Right atrium auricular region (tissue), 2 donors: ENCODE data around the gene RHBG. TPM values are rescaled to one million over a fixed set of nuclear protein-coding genes. Genes with fewer than 3 reads are reported as not detected.
A peak's percentile ranks its signal among the peaks of the same experiment; 100 is the strongest.
"Not testable (repeated sequence)": the region's sequence is repeated elsewhere in the genome, so short reads cannot be mapped to it uniquely, and the experiment has no call there.

ENCODE experiments used
- DNase-seq: peaks from one replicate; pipeline ENCODE4 v3.0.0-alpha.2; 2019; ENCODE audit warnings: low spot score
- H3K27ac ChIP-seq, 2 donors: fragments of 200-600 bp; sonication (generic); 1 replicate in 1 of 2; 2 replicates in 1 of 2; pipeline ENCODE4 v1.5.1; 2016 to 2019
- H3K27me3 ChIP-seq, 2 donors: fragments of 200-600 bp; sonication (generic); one replicate each; pipeline versions ENCODE4 v1.5.1 to v1.6.0; 2017 to 2019
- H3K36me3 ChIP-seq: fragments of 200-600 bp; sonication (generic); one replicate; pipeline ENCODE4 v1.5.1; 2016
- H3K4me1 ChIP-seq, 2 donors: fragments of 200-600 bp; sonication (generic); one replicate each; pipeline versions ENCODE4 v1.5.1 to v1.6.0; 2017 to 2019
- H3K4me3 ChIP-seq, 2 donors: fragments of 200-600 bp; sonication (generic); 1 replicate in 1 of 2; 2 replicates in 1 of 2; pipeline ENCODE4 v1.5.1; 2017 to 2019; ENCODE audit warnings: mild to moderate bottlenecking in 1 of 2, moderate library complexity in 1 of 2
- H3K9me3 ChIP-seq, 2 donors: fragments of 200-600 bp; sonication (generic); one replicate each; pipeline ENCODE4 v1.5.1; 2019
- CTCF ChIP-seq, 2 donors: fragments of 200-600 bp; sonication (generic); IDR thresholded peaks; one replicate each; pipeline ENCODE4 v1.5.1; 2019; ENCODE audit warnings: antibody characterized with exemption in 2 of 2
- total RNA-seq, 2 donors: library from RNA; depleted of rRNA; stranded (reverse); fragments of >200 nt; gene quantifications; one replicate each; pipeline ENCODE4 v1.1.0, GENCODE V29; 2016

Gene RHBG
- total RNA-seq, 2 donors from 2014 or later, result not detected

DNA sequence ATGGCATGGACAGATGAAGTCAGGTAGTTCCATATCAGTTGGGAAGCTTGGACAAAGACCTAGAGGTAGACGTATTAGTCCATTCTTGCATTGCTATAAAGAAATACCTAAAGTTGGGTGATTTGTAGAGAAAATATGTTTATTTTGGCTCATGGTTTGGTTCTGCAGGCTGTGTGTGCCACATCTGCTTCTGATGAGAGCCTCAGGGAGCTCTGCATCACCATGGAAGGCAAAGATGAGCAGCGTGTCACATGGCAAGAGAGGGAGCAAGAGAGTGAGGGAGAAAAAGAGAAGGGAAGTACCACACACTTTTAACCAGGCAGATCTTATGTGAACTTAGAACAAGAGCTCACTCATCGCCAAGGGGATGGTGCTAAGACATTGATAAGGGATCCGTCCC is 21.7 kb upstream of the RHBG start:
- Histone ChIP-seq H3K27ac (no peak overlapping the region), H3K36me3 (no peaks in the 10 kb centered on the region), H3K9me3 (no peaks in the 10 kb centered on the region), H3K4me1 (no peaks in the 10 kb centered on the region), H3K4me3 (no peak overlapping the region), H3K27me3 (no peaks in the 10 kb centered on the region)
- no peak for TF ChIP-seq CTCF (IDR thresholded peaks at IDR 0.05)
- DNase-seq, result no peak

GRCh38 chr1:156352481-156352880 is 16.5 kb upstream of the RHBG start:
- not testable (repeated sequence) for H3K4me3 ChIP-seq, H3K9me3 ChIP-seq, H3K4me1 ChIP-seq, H3K27me3 ChIP-seq, H3K27ac ChIP-seq, H3K36me3 ChIP-seq, DNase-seq

GRCh38 chr1:156356262-156356874 is 12.6 kb upstream of the RHBG start:
- Histone ChIP-seq H3K4me1 (no peaks in the 10 kb centered on the region), H3K27me3 (peaks cover 0 to 3% of the 10 kb centered on the region in 2 donors), H3K36me3 (no peaks in the 10 kb centered on the region), H3K27ac (no peak overlapping the region), H3K4me3 (no peak overlapping the region), H3K9me3 (no peaks in the 10 kb centered on the region)
- DNase-seq, result no peak
- no peak for TF ChIP-seq CTCF (IDR thresholded peaks at IDR 0.05)

DNA sequence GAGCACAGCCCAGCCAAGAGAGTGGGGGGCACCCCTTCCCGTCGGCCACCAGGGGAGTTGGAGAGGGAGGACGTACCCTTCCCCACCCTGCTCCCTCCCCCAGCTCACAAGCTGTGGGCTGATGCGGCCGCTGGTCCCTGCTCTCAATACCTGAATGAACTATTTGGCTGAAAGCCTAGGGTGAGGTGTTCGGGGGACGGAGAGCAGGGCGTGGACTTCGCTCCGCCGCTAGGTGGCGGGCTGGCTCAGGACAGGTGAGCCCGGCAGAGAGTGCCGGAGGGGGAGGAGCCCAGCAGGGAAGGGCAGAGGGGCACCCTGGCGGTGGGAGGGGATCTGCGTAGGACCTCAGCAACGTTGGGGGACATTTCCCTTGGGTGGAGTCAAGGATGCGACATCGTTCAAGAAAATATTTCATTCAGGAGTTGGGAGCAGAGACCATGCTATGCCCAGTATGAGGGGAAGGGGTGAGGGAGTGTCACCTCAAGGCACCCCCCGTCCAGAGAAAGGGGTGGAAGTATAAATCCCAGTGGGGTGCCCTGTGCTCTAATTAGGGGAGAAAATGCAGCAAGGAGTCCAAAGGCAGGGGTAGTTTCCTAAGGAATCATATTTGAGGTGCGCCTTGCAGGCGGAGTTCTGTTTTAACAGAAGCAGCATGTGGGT is 12.0 kb upstream of the RHBG start:
- Histone ChIP-seq H3K36me3 (no peaks in the 10 kb centered on the region), H3K27me3 (peaks cover 0 to 3% of the 10 kb centered on the region in 2 donors), H3K4me1 (no peaks in the 10 kb centered on the region), H3K9me3 (no peaks in the 10 kb centered on the region), H3K27ac (no peak overlapping the region), H3K4me3 (no peak overlapping the region)
- DNase-seq, result no peak
- TF ChIP-seq CTCF (IDR thresholded peaks at IDR 0.05), result peak; percentile 32 to 64

DNA sequence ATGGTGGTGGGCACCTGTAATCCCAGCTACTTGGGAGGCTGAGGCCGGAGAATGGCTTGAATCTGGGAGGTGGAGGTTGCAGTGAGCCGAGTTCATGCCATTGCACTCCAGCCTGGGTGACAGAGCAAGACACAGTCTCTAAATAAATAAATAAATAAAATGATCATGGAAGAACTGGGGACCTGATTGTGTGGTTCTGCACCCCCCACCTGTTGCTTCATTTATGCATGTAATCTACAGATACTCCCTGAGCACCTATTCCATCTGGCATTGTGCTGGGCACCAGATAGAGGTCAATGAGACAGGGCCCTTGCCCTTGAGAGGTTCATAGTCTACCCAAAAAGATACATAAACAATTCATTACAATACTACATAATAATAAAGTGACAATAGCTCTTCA is 11.0 kb upstream of the RHBG start:
- no peak for DNase-seq
- no peak overlapping the region for H3K4me3 ChIP-seq
- H3K9me3 ChIP-seq, result no peaks in the 10 kb centered on the region
- no peaks in the 10 kb centered on the region for H3K4me1 ChIP-seq
- peaks cover 0 to 3% of the 10 kb centered on the region in 2 donors for H3K27me3 ChIP-seq
- no peak overlapping the region for H3K27ac ChIP-seq
- no peaks in the 10 kb centered on the region for H3K36me3 ChIP-seq
- no peak for TF ChIP-seq CTCF (IDR thresholded peaks at IDR 0.05)

DNA sequence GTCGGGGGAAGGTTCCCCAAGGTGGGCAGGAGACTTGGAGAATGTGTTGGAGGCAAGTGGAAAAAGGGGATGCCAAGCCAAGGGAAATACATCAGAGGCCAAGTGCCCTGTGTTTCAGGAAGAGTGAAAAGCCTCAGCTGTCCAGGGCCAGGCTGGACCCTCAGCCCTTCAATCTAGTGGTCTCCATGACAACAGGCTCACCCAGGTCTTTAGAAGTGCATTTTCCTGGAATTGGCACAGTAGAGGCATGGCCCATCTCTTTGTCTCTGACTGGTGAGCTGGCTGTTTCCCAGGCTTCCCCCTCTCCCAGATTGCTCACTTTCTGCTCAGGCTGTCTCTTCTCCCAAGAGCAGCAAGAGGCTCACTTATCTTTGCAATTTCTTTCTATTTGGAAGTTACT is 10.4 kb upstream of the RHBG start:
- no peak overlapping the region for H3K27ac ChIP-seq
- H3K9me3 ChIP-seq, result no peaks in the 10 kb centered on the region
- H3K27me3 ChIP-seq, result peaks cover 0 to 3% of the 10 kb centered on the region in 2 donors
- DNase-seq, result no peak
- H3K4me1 ChIP-seq, result no peaks in the 10 kb centered on the region
- no peak overlapping the region for H3K4me3 ChIP-seq
- no peak for TF ChIP-seq CTCF (IDR thresholded peaks at IDR 0.05)
- H3K36me3 ChIP-seq, result no peaks in the 10 kb centered on the region
